IMR-90 (cell line): ENCODE data around the gene SEMA3E. TPM values are rescaled to one million over a fixed set of nuclear protein-coding genes. Genes with fewer than 3 reads are reported as not detected.

Source experiments
- ATAC-seq: fragments of 200-7000 bp; cut with Tn5 transposase; 2 replicates; pipeline ENCODE4 v1.9.1; 2020; ENCODE audit warnings: low read depth, mild to moderate bottlenecking, moderate library complexity
- BruUV-seq: library from RNA; stranded (reverse); fragments of 400-500 nt; replicated peaks from 2 replicates; lab custom pipeline; 2021; lab: Mats Ljungman, UMichigan
- CTCF ChIA-PET: fragments of 300-600 bp; formaldehyde crosslinking; extraction: SDS; loops from one replicate; lab custom pipeline; 2021; ENCODE audit warnings: antibody characterized with exemption; lab: Yijun Ruan, JAX
- POLR2A ChIA-PET: fragments of 300-600 bp; sonication (Branson Sonifier 250); formaldehyde crosslinking; loops from one replicate; lab custom pipeline; 2022; ENCODE audit warnings: antibody characterized with exemption; ENCODE audit not compliant: unreplicated experiment; lab: Charles Lee
- DNase-seq: peaks from one replicate; pipeline ENCODE4 v3.0.0; 2013
- H2AFZ ChIP-seq: replicated peaks from 2 replicates; pipeline ENCODE3; 2013; ENCODE audit warnings: low read length, mild to moderate bottlenecking; ENCODE audit not compliant: poor library complexity
- H2AK5ac ChIP-seq: 2 replicates; pipeline ENCODE4 v1.6.1; 2013; ENCODE audit warnings: low read depth, low read length, inconsistent platforms
- H2AK9ac ChIP-seq: replicated peaks from 2 replicates; pipeline ENCODE3; 2013; ENCODE audit warnings: mild to moderate bottlenecking, low read depth, low read length, moderate library complexity; ENCODE audit not compliant: poor library complexity
- H2BK120ac ChIP-seq: 2 replicates; pipeline ENCODE4 v1.6.1; 2013; ENCODE audit warnings: low read depth, low read length, inconsistent platforms
- H2BK15ac ChIP-seq: 3 replicates; pipeline ENCODE4 v1.6.1; 2013; ENCODE audit warnings: low read depth, low read length, inconsistent platforms
- H2BK20ac ChIP-seq: 2 replicates; pipeline ENCODE4 v1.6.1; 2013; ENCODE audit warnings: low read depth, mild to moderate bottlenecking, inconsistent platforms, low read length, moderate library complexity
- H2BK5ac ChIP-seq: 2 replicates; pipeline ENCODE4 v1.6.1; 2013; ENCODE audit warnings: mild to moderate bottlenecking, low read depth, low read length, inconsistent platforms; ENCODE audit not compliant: poor library complexity, severe bottlenecking
- H3K14ac ChIP-seq: replicated peaks from 2 replicates; pipeline ENCODE4 v1.6.1; 2013; ENCODE audit warnings: low read depth, low read length, inconsistent platforms
- H3K18ac ChIP-seq: 2 replicates; pipeline ENCODE4 v1.6.1; 2013; ENCODE audit warnings: low read depth, low read length, control low read depth
- H3K23ac ChIP-seq: 2 replicates; pipeline ENCODE4 v1.6.1; 2013; ENCODE audit warnings: low read depth, low read length, inconsistent platforms
- H3K27ac ChIP-seq: 2 replicates; pipeline ENCODE4 v1.5.1; 2013; ENCODE audit warnings: mild to moderate bottlenecking, control low read depth, low read length; ENCODE audit not compliant: insufficient read depth
- H3K27me3 ChIP-seq: 2 replicates; pipeline ENCODE4 v1.6.1; 2013; ENCODE audit warnings: low read length; ENCODE audit not compliant: control insufficient read depth, insufficient read depth
- H3K36me3 ChIP-seq: 2 replicates; pipeline ENCODE4 v1.6.1; 2013; ENCODE audit warnings: low read length, mixed read lengths; ENCODE audit not compliant: control insufficient read depth, insufficient read depth
- H3K4ac ChIP-seq: 2 replicates; pipeline ENCODE4 v1.6.1; 2013; ENCODE audit warnings: low read depth, low read length, inconsistent platforms
- H3K4me1 ChIP-seq: 2 replicates; pipeline ENCODE4 v1.6.1; 2013; ENCODE audit warnings: low read length, mixed read lengths; ENCODE audit not compliant: control insufficient read depth, insufficient read depth
- H3K4me2 ChIP-seq: 2 replicates; pipeline ENCODE4 v1.6.1; 2013; ENCODE audit warnings: low read depth, mild to moderate bottlenecking, control low read depth, low read length, moderate library complexity
- H3K4me3 ChIP-seq: 2 replicates; pipeline ENCODE4 v1.5.1; 2013; ENCODE audit warnings: low read depth, mild to moderate bottlenecking, control low read depth, low read length, moderate library complexity; ENCODE audit not compliant: insufficient read depth
- H3K56ac ChIP-seq: 2 replicates; pipeline ENCODE4 v1.6.1; 2013; ENCODE audit warnings: low read length, inconsistent platforms; ENCODE audit not compliant: insufficient read depth; ENCODE audit errors: extremely low read depth
- H3K79me1 ChIP-seq, 2 experiments: 2 replicates each; pipeline ENCODE4 v1.6.1; 2013; ENCODE audit warnings: low read length in 2 of 2, inconsistent platforms in 1 of 2, low read depth in 1 of 2
- H3K9ac ChIP-seq: 2 replicates; pipeline ENCODE4 v1.6.1; 2013; ENCODE audit warnings: low read depth, low read length, control low read depth
- H3K9me1 ChIP-seq: 2 replicates; pipeline ENCODE4 v1.6.1; 2013; ENCODE audit warnings: low read length, inconsistent platforms; ENCODE audit not compliant: insufficient read depth
- H3K9me3 ChIP-seq: 2 replicates; pipeline ENCODE4 v1.6.1; 2013; ENCODE audit warnings: low read length; ENCODE audit not compliant: control insufficient read depth, insufficient read depth
- H4K20me1 ChIP-seq: 2 replicates; pipeline ENCODE4 v1.6.1; 2013; ENCODE audit warnings: low read length, inconsistent platforms; ENCODE audit not compliant: insufficient read depth
- H4K5ac ChIP-seq: 2 replicates; pipeline ENCODE4 v1.6.1; 2013; ENCODE audit warnings: mild to moderate bottlenecking, low read depth, low read length, control low read depth
- H4K8ac ChIP-seq, 2 experiments: 2 replicates each; pipeline ENCODE4 v1.6.1; 2013; ENCODE audit warnings: low read depth in 2 of 2, low read length in 2 of 2, control low read depth in 1 of 2, inconsistent platforms in 1 of 2
- H4K91ac ChIP-seq: 2 replicates; pipeline ENCODE4 v1.6.1; 2013; ENCODE audit warnings: low read depth, low read length, inconsistent platforms; ENCODE audit not compliant: insufficient read depth
- BHLHE40 ChIP-seq: fragments of 150-350 bp; IDR thresholded peaks from 2 replicates; pipeline ENCODE4 v1.6.1; 2016; ENCODE audit warnings: mild to moderate bottlenecking, low read depth, low read length
- CEBPB ChIP-seq: IDR thresholded peaks from 2 replicates; pipeline ENCODE4 v1.6.1; 2012; ENCODE audit warnings: low read depth, low read length, improper control_type of control experiment
- CHD1 ChIP-seq: IDR thresholded peaks from 2 replicates; pipeline ENCODE4 v1.6.1; 2012; ENCODE audit warnings: low read depth, low read length, improper control_type of control experiment
- FOS ChIP-seq: fragments of 150-350 bp; IDR thresholded peaks from 2 replicates; pipeline ENCODE4 v1.6.1; 2016; ENCODE audit warnings: low read depth, low read length
- MAZ ChIP-seq: IDR thresholded peaks from 2 replicates; pipeline ENCODE4 v1.6.1; 2012; ENCODE audit warnings: low read depth, mild to moderate bottlenecking, low read length, improper control_type of control experiment, moderate library complexity, borderline replicate concordance
- MXI1 ChIP-seq: IDR thresholded peaks from 2 replicates; pipeline ENCODE4 v1.6.1; 2012; ENCODE audit warnings: low read depth, mild to moderate bottlenecking, low read length, moderate library complexity, borderline replicate concordance
- NFE2L2 ChIP-seq: fragments of 150-350 bp; IDR thresholded peaks from 2 replicates; pipeline ENCODE4 v1.6.1; 2016; ENCODE audit warnings: low read depth, mild to moderate bottlenecking, low read length
- POLR2A ChIP-seq: IDR thresholded peaks from 2 replicates; pipeline ENCODE4 v1.6.1; 2012; ENCODE audit warnings: mild to moderate bottlenecking, low read depth, low read length
- RAD21 ChIP-seq: IDR thresholded peaks from 2 replicates; pipeline ENCODE4 v1.6.1; 2012; ENCODE audit warnings: low read length, improper control_type of control experiment
- RCOR1 ChIP-seq: IDR thresholded peaks from 2 replicates; pipeline ENCODE4 v1.6.1; 2012; ENCODE audit warnings: mild to moderate bottlenecking, low read length, improper control_type of control experiment; ENCODE audit not compliant: insufficient replicate concordance
- RFX5 ChIP-seq: IDR thresholded peaks from 2 replicates; pipeline ENCODE4 v1.8.0; 2012; ENCODE audit warnings: low read depth, mild to moderate bottlenecking, low read length, moderate library complexity
- SMC3 ChIP-seq: fragments of 150-350 bp; IDR thresholded peaks from 2 replicates; pipeline ENCODE4 v1.6.1; 2016; ENCODE audit warnings: low read depth, mild to moderate bottlenecking, antibody characterized with exemption, low read length, moderate library complexity
- WGBS, 2 experiments: methylation state at CpG; one replicate each; pipeline versions ENCODE4 v1.1.5 to v1.1.7; 2013; ENCODE audit warnings: missing lambda C conversion rate in 2 of 2; ENCODE audit not compliant: insufficient read length in 1 of 2; ENCODE audit errors: extremely low coverage in 2 of 2; 5-methylcytosine and 5-hydroxymethylcytosine counted together
- dilution Hi-C: fragments of 300-500 bp; cut with HindIII; formaldehyde crosslinking; loops from one replicate; pipeline ENCODE4 v1.14.3; 2018; ENCODE audit warnings: low sequenced_read_pairs; ENCODE audit not compliant: unreplicated experiment
- in situ Hi-C: fragments of 300-500 bp; cut with MboI; formaldehyde crosslinking; loops from 3 replicates; pipeline ENCODE4 v1.14.3; 2019; ENCODE audit warnings: low sequenced_read_pairs, inconsistent platforms, mixed read lengths
- intact Hi-C: fragments of 100-400 bp; cut with micrococcal nuclease; formaldehyde crosslinking; loops from 2 replicates; pipeline ENCODE4 v1.10.0; 2022
- polyA plus RNA-seq, 3 experiments: library from polyadenylated mRNA; depleted of rRNA; stranded (reverse); fragments of >200 nt; gene quantifications; 2 replicates each; pipeline ENCODE4 v1.2.3, GENCODE V29; 2012; ENCODE audit warnings: low replicate concordance in 1 of 3
- total RNA-seq: library from RNA; depleted of rRNA; stranded (reverse); fragments of >200 nt; gene quantifications from 2 replicates; pipeline ENCODE4 v1.2.3, GENCODE V29; 2012
- TF ChIP-seq, protein P1 (sequence below): conservative IDR thresholded peaks from 2 replicates; pipeline ENCODE4 v1.5.1; 2012; ENCODE audit warnings: mild to moderate bottlenecking, low read depth, low read length, improper control_type of control experiment
- TF ChIP-seq, protein P2 (sequence below): fragments of 150-350 bp; IDR thresholded peaks from 2 replicates; pipeline ENCODE4 v1.6.1; 2017; ENCODE audit warnings: mild to moderate bottlenecking, antibody characterized with exemption, low read length, low read depth
- TF ChIP-seq, protein P3 (sequence below): fragments of 150-350 bp; IDR thresholded peaks from 2 replicates; pipeline ENCODE4 v1.6.1; 2016; ENCODE audit warnings: low read depth, mild to moderate bottlenecking, low read length, moderate library complexity, borderline replicate concordance

Gene SEMA3E
- total and polyA plus RNA-seq, 2 of the 4 experiments (the other 2 are of a cell fraction), result 0.31 to 0.72 TPM

DNA sequence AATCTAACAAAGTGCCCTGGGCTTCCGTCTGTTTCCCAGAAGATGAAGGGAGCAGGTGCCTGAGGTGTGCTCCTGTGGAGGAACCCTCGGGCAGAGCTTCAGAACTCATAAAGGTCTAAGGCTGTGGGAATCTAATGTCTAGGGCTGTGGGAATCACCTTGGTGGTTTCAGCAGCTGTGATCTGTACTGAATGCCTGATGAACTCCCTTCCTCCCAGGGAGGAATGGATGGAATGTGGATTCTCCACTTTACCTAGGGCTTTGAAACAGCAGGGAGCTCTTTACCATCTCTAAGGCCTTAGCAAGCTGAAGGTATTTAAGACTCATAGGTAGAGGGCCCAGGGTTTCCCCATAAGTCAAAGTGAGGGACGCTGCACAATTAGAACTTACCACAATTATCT, 36.0 kb upstream of the SEMA3E start:
- no peak overlapping the region for H4K8ac ChIP-seq
- CTCF ChIA-PET, result interaction anchor here (1.2 kb wide), 1 partner anchor 24 kb away, joined by 4 read pairs; no protein-coding TSS in a partner anchor
- H3K4me2 ChIP-seq, result no peak overlapping the region
- TF ChIP-seq MXI1 (no peak), MAZ (no peak), BHLHE40 (no peak), FOS (no peak), SMC3 (no peak), RFX5 (no peak), CEBPB (no peak), NFE2L2 (no peak), RCOR1 (no peak), RAD21 (no peak), CHD1 (no peak), POLR2A (no peak)
- TF ChIP-seq, protein P1, sequence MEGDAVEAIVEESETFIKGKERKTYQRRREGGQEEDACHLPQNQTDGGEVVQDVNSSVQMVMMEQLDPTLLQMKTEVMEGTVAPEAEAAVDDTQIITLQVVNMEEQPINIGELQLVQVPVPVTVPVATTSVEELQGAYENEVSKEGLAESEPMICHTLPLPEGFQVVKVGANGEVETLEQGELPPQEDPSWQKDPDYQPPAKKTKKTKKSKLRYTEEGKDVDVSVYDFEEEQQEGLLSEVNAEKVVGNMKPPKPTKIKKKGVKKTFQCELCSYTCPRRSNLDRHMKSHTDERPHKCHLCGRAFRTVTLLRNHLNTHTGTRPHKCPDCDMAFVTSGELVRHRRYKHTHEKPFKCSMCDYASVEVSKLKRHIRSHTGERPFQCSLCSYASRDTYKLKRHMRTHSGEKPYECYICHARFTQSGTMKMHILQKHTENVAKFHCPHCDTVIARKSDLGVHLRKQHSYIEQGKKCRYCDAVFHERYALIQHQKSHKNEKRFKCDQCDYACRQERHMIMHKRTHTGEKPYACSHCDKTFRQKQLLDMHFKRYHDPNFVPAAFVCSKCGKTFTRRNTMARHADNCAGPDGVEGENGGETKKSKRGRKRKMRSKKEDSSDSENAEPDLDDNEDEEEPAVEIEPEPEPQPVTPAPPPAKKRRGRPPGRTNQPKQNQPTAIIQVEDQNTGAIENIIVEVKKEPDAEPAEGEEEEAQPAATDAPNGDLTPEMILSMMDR, result no peak
- TF ChIP-seq, protein P2, sequence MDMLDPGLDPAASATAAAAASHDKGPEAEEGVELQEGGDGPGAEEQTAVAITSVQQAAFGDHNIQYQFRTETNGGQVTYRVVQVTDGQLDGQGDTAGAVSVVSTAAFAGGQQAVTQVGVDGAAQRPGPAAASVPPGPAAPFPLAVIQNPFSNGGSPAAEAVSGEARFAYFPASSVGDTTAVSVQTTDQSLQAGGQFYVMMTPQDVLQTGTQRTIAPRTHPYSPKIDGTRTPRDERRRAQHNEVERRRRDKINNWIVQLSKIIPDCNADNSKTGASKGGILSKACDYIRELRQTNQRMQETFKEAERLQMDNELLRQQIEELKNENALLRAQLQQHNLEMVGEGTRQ, result no peak
- TF ChIP-seq, protein P3, sequence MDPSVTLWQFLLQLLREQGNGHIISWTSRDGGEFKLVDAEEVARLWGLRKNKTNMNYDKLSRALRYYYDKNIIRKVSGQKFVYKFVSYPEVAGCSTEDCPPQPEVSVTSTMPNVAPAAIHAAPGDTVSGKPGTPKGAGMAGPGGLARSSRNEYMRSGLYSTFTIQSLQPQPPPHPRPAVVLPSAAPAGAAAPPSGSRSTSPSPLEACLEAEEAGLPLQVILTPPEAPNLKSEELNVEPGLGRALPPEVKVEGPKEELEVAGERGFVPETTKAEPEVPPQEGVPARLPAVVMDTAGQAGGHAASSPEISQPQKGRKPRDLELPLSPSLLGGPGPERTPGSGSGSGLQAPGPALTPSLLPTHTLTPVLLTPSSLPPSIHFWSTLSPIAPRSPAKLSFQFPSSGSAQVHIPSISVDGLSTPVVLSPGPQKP, result no peak
- no TSS peak for BruUV-seq
- intact Hi-C loops, result no loop called here
- no peak overlapping the region for H2AK9ac ChIP-seq
- no peak overlapping the region for H2AFZ ChIP-seq
- no peak overlapping the region for H2BK20ac ChIP-seq
- H3K56ac ChIP-seq, result no peak overlapping the region
- no peaks in the 10 kb centered on the region for H4K20me1 ChIP-seq
- no peak overlapping the region for H4K5ac ChIP-seq
- dilution Hi-C loops, result no loop called here
- H3K4me1 ChIP-seq, result no peaks in the 10 kb centered on the region
- no peaks in the 10 kb centered on the region for H3K9me1 ChIP-seq
- H3K4me3 ChIP-seq, result no peak overlapping the region
- no peak overlapping the region for H3K14ac ChIP-seq
- no peak overlapping the region for H2BK5ac ChIP-seq
- no peaks in the 10 kb centered on the region for H3K36me3 ChIP-seq
- no CpG with 5 or more reads among the region's 3 CpGs for WGBS, 2 experiments
- no peak overlapping the region for H3K4ac ChIP-seq
- H2BK15ac ChIP-seq, result no peak overlapping the region
- H2AK5ac ChIP-seq, result no peak overlapping the region
- H2BK120ac ChIP-seq, result no peak overlapping the region
- H3K9me3 ChIP-seq, result no peaks in the 10 kb centered on the region
- no peak for ATAC-seq
- DNase-seq, result no peak
- POLR2A ChIA-PET, result no interaction called here
- no peaks in the 10 kb centered on the region for H3K79me1 ChIP-seq
- no peak overlapping the region for H3K9ac ChIP-seq
- no peak overlapping the region for H3K18ac ChIP-seq
- no peaks in the 10 kb centered on the region for H3K27me3 ChIP-seq
- in situ Hi-C loops, result no loop called here
- no peak overlapping the region for H3K23ac ChIP-seq
- H4K91ac ChIP-seq, result no peak overlapping the region
- H3K27ac ChIP-seq, result no peak overlapping the region
